NCI-H510A treated with DMSO at 0.1 percent for 48 hours (cell line): ENCODE data around the gene INF2.

Source experiments
- DNase-seq: peaks from one replicate; lab custom pipeline; 2025; lab: John Stamatoyannopoulos, UW

The INF2 gene

DNA sequence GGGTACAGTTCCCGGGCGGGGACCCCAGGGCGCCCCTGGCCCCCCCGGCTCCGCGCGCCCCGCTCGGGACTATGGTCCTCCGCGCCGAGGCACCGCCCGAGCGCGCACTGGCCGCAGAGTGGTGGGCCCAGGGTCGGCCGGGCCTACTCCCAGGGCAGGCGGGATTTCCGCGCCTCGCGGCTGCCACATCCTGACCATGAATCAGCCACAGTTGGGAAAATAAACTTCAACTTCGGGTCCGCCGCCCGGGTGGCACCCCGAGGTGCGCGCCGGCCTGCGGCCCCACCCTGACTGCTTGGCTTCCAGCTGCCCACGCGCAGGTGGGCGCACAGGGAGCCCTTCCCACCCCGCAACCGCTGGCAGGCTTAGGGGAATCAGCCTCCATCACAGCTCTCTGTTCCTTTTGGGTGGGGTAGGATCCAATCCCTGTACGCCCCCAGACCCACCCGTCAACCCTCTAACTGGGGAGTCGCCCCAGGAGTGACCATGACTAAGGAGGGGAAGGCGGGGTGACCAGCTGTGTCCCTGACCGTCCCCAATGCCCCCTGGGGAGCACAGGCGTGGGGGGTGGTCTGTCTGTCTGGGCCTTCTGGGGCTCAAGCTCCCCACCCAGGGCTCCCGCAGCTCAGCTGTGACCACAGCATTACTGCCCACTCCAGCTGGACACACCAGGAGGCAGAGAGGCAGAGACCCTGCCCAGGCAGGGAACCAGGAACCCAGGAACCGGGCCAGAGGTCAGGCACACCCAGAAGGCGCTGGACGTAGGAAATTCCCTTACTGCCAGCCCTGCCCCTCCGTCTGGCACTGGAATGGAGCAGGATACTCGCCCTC is 678 bp downstream of the INF2 start:
- DNase-seq: no peak

DNA sequence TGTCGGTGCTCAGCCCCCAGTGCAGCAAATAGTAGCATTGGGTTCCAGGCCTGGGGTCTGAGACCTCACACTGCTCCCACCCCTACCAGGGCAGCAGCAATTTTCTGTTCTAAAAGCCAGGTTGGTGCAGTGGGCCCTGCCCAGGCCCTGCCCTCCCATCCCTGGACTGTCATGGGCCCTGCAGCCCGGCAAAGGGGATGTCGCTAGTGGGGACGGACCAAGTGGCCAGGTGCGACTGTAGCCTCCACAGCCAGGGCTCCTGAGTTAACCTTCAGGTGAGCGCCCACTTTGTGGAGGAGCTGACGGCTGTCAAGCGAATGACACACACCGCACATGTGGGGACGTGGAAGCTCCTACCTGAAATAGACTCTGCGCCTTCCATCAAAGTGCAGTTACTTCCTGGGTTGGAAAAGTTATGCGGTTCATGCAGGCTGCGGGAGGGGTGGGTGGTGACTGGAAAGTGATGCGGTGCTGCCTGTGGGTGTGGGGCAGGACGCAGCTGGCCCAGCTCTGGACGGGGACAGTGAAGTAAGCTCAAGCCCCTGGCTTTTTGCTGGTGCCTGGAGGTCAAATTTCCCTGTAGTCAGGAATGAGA is 1.5 kb downstream of the INF2 start:
- DNase-seq: no peak

DNA sequence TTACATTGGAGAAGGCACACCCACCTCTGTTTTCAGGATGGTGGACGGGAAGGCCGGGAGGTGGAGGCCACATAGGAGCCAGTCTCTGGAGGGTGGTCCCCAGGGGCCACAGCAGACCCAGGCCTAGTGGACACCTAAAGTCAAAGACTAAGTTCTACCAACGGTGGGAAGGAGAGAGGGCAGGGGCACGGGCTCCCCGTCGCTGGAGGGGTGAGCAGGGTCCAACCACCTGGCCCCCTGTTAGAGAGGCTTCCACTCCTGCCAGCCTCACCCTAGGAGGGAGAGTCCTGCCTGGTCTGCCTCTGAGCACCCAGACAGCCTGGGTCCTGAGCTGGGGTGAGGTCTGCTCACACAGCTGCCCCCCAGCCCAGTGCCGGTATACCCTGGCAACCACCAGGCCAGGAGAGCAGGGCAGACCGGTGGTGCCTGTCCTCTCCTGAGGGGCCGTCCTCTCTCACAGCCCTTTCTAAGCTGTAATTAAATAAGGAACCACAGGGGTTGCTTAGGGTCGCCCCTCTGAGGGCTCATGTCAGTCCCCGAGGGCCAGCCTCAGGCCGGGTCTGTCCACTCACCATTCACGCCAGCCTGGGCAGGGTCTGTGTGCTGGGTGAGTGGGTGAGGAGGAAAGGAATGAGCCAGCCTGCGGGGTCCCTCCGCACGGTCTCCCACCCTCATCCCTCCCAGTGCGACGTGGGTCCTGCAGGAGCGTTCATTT is 2.3 kb downstream of the INF2 start:
- no peak for DNase-seq

DNA sequence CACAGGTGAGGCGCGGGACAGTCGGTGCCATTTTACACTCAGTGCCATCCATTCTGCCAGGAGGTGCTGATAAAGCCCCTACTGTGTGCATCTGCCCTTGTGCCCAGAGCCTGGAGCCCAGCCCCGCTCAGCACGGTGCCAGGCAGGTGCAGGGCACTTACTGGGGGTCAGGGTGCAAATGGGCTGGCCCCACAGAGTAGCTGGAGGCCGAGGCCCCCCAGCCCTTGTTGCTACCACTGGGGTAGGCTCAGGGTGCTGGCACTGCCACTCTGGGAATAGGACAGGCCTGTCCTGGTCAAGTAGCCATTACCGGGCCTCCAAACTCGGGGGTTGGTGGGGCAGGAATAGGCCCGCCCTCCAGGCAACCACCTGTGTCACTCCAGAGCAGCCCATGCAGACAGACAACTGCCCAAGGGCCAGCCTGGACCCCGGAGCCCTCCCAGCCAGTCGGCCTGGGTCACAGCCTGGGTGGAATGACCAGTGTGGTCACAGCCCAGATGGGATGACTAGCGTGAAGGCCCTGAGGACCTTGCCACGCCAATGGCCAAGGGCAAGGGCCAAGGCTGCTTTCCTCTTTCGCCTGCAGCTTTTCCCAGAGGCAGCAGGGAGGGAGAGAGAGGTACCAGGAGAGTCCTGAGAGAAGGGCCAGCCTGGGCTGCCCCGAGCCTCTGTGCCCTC is 3.0 kb downstream of the INF2 start:
- DNase-seq: no peak

DNA sequence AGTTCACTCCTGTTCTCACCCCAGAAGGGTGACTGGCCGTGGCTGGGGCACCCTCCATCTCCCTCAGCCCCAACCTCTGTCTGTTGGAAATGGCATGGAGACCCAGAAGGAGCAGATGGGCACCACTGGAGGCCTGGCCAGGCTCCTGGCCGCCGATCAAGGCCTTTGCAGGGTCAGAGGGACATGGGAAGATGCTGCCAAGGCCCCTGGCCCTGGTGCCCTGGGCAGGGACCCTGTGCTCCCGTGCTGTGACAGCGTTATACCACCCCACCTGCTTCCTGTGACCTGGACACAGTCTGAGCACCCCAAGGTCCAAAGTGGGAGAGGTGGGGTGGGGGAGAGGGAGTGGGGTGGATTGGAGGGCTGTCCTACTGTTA is 3.5 kb downstream of the INF2 start:
- no peak for DNase-seq

DNA sequence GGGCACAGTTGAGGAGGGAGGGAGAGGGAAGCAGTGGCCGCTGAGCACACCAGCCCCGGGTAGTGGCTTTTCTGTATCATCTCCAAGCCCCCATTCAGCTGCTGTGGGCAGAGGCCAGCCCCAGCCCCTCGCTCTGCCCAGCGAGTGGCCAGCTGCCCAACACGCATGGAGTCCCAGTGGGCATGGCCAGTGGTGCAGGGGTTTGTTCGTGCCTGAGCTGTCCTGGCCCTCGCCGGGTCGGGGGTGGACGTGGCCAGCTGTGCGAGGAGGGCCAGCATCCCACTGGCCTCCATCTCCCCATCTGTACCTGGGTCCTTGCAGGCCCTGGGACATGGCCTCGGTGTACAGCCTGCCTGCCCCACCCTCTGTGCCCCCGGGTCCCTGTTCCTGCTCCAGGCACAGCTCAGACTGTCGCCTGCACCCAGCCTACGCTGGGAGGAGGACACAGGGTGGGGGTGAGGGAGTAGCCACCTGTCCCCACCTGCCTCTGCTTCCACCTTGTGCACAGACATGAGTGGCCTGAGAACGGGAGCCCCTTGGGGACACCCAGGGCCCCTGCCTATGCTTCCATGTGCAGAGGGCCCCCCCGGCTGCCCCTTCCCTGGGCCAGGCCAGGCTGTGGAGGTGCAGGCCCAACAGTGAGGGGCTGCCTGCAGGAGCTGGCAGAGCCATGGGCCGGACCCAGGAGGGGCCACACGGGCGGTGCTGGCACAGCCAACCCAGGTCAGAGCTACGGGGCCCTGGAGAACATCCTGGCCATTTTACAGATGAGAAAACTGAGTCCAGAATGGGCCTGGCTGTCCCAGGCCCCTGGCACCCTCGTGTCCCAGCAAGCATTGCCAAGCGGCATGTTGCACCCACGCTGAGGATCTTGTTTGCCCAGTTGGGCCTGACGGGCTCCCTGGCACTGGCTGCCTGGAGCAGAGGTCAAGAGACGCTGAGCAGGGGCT is 4.3 kb downstream of the INF2 start:
- DNase-seq: no peak

DNA sequence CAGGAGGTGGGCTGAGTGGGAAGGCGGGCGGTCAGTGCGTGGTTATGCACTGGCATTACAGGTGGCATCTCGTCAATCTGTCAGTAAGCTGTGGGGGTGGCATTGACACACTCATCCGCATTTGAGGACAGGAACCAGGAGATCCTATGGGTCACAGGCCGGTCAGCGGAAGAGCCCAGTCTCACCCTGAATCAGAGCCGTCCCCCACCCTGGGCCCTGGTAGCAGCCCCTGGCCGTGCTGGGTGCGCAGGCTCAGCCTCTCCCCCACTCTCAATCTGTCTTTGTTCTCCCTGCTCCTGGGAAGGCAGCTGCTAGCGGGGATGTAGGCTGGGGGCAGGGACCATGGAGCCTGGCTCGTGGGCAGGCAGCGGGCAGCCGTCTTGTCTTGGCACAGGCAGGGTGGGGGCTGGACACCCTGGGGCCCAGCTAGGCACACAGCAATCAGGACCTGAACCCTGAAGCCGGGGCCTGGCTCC is 5.1 kb downstream of the INF2 start:
- DNase-seq: no peak

DNA sequence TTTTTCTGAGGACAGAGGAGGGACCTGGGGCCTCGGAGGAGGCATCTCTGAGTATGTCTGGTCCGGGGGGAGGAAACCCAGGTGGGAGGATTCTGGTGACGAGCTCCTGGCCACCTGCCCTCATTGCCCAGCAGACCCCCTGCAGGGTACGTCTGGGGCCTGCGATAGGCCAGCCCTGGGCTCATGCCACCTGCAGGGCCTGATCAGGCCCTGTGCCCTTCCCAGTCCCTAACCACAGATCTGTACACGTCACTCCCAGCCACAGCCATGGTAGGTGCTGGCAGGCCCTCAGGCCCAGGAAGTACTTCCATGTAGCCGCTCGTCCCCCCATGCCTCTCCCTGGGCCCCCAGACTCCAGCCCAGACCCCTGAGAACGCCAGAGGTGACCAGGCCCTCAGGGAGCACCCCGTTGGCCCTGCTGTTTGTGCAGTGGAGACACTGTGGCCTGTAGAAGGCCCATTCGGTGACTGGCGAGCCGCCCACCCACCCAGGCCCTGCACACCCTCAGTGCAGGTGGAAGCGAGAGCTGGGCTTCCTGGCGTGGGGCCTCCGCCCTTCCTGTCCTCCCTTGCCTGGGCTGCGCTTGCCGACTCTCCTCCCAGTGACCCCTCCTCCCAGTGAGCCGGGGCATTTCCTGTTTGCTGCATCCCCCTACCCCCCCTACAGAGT is 5.7 kb downstream of the INF2 start:
- DNase-seq: peak; percentile 86

DNA sequence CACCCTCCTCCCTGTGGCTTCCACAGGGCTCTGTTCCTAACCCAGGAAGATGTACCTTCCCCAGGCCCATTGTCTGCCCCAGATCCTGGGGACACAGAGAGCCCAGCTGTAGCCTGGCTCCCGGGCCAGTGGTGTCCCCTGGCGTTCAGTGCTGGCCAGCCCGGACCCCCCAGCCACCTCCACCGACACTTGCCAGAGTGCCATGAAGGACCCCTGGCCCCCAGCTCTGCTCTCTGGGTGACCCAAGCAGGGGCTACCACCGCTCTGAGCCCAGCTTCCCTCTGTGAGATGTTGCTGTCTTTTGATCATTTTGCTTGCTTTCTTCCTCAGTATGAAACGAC is 6.2 kb downstream of the INF2 start:
- DNase-seq: no peak

DNA sequence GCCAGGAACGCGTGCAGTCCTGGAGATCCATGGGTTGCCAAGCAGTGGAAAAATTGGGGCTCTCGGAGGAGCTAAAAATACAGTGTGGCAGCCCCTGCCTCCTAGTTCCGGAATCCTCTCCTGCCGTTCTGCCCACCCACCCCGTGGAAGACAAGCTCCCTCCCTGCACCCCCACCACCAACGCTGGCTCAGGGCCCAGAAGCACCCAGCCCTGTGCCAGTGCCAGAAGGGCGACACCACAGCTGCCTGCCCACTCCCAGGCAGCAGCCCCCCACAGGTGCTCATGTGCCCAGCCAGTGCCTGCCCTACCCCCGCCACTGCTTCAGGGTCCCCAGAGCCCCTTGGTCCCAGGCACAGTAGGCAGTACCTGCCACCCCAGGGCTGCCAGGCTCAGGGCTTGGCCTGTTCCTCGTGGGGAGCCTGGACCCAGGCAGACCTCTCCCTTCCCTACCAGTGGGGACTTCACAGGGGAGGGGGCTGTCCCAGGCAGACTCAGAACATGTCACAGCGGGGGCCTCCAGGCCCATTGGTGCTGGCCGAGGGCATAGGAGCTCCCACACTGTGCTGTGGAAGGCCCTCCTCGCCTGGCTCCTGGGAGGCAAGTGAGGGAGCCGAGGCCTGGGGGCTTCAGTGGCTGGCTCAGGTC is 7.4 kb downstream of the INF2 start:
- DNase-seq: no peak

DNA sequence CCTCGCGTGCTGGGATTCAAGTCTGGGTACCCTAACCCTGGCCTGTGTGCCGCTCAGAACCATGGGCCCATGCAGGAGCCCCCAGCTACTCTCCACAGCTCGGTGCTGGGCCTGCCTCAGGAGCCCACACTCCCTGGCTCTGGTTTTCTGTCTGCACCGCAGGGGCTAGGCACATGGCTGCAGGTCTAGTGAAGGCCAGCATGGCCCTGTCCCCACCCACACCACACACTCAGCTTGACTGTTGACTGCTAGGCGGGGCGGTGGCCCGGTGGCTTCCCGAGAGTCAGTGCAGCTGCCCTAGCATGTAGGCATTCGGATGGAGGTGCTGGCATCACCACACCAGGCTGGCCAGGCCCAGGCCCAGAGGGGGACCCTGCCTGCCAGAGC is 7.9 kb downstream of the INF2 start:
- DNase-seq: no peak

DNA sequence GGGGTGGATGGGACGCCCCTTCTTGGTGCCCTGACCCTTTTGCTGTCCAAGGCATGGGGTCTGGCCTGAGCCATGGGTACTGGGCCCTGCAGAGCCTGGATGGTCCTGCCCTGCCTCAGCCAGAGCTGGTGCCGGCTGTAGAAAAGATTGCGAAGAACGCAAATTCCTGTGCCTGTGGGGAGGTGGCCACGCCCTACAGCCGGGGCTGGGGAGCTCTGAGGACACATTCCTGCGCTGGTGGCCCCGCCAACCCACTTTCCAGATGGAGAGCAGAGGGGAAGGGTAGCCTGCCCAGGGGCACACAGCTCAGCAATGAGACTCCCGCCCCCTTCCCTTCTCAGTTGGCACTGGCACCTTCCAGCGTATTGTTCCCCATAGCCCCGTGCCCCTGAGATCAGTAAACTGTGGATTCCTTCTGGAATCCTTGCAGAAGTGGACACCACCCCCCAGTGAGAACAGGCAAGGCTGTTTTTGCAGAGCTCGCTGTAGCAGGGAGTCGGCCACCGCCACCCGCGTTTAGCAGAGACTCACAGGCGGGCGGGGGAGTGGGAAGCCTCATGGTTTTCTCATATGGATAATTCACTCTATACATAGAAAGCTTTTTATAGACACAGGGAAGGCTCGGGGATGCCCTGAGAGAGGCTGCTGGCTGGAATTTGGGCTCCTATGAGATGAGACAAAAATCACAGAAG is 8.6 kb downstream of the INF2 start:
- no peak for DNase-seq

DNA sequence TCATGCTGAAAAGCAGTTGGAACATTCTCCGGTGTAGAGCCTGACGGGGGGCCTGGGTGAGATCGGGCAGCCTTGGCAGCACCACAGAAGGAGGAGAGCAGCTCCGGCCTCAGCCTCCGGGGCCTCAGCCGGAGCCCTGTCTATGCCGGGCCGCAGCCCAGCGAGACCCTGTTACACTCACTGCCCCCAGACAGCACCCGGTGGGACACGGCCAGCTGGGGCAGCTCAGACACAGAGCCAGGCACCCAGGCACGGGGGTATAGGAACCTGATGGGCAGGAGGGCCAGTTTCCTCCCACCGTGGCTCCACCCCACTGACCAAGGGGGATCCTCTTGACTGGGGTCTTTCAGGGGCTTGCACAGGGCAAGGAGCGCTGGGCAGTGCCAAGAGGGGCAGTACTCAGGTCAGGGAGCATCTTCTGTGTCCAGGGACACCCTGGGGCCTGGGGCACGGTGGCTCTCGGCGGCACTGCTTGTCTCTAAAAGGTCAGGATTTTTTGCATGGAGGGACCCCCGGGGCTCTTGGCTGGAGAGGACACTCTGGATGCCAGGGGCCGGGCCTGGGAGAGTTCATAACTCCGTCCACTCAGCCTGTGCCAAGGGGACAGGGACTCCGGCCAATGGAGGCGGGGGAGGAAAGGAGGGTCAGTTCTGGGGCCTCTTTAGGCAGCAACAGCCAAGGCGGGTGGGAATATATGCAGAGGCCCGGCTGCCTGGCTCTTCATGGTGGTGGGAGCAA is 9.4 kb downstream of the INF2 start:
- no peak for DNase-seq

DNA sequence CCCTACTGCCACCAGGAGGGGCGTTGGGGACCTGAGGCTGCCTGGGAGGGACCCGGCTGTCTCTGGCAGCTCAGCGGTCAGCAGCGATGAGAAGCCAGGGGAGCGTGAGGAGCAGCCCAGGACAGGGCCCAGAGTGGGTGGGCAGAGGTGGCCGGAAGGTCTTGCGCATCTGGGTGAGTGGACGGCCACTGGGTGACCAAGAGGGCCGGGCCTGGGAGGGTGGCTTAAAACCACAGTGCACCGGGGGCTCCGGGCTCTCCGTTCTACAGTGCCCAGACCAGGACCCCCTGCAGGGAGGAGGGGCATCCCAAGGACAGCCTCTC is 10.0 kb downstream of the INF2 start:
- no peak for DNase-seq

DNA sequence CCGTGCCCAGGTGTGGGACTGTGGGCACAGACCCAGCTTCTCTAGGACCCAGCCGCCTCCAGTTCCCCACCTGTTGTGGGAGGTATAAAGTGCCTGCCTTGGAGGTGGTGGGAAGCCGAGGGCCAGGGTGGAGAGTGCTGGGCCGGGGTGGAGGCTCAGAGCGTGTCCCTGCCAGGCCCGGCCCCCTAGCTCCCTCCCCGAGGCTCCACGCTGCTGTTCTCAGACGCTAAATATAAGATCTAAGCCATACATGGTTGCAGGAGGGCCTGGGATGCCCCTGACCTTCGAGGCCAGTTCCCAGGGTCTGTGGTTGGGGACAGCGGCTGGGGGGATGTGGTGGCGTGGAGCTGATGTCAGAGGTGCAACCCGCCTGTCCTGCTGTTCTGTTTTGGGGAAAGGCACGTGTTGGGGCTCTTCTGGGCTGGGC is 10.8 kb downstream of the INF2 start:
- DNase-seq: no peak

DNA sequence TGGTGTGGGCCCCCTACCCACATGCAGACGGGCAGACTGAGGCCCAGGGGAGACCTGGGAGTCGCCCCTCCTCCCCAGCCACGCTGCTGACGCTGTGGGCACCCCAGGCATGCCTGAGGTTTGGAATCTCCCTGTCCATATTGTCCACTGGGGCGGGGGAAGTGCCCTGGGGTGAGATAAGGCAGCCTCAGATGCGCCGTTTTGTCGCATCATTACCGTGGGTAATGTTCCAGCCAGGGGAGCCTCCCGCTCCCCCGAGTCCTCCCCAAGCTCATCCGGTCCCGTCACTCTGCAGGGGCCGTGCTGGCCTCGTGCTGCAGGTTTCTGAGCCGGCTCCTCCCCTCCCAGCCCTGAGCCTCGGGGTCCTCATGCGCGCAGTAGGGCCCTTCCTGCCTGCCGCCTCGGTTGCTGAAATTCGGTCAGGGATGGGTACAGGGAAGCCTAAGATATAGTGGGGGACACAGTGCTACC is 11.4 kb downstream of the INF2 start:
- no peak for DNase-seq

DNA sequence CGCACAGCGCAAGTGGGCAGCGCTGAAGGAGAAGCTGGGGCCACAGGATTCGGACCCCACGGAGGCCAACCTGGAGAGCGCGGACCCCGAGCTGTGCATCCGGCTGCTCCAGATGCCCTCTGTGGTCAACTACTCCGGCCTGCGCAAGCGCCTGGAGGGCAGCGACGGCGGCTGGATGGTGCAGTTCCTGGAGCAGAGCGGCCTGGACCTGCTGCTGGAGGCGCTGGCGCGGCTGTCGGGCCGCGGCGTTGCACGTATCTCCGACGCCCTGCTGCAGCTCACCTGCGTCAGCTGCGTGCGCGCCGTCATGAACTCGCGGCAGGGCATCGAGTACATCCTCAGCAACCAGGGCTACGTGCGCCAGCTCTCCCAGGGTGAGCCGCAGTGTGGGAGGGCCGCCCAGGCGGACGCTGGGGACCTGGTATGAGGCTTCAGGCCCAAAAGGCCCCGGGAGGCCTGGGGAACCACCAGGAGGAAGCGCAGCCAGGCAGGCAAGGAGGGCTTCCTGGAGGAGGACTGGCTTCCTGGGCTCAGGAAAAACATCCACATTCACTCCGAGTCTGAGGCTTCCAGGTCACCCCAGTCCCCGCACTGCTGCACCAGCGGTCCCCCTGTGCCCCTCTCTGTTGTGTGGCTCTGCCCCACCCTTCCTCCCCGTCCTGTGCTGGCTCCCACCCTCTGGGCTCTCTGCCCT is 12.1 kb downstream of the INF2 start:
- no peak for DNase-seq

DNA sequence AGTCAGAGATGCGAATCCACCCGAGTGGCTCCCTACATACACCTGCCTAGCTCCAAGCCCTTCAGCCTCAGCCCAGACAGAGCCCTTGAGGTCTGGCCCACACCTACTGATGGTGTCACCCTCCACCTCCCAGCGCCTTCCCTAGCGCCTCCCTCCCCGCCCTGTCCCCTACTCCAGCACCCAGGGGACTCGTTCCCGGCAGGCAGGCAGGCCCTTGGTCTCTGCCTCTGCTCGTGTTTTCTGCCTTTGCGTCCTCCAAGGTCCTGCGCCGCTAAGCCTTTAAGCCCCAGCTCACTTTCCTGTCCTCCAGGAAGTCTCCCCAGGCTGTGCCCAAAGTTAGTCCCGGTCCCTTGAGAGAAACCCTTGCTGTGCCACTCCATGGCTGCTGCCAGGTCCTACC is 12.7 kb downstream of the INF2 start:
- DNase-seq: no peak

DNA sequence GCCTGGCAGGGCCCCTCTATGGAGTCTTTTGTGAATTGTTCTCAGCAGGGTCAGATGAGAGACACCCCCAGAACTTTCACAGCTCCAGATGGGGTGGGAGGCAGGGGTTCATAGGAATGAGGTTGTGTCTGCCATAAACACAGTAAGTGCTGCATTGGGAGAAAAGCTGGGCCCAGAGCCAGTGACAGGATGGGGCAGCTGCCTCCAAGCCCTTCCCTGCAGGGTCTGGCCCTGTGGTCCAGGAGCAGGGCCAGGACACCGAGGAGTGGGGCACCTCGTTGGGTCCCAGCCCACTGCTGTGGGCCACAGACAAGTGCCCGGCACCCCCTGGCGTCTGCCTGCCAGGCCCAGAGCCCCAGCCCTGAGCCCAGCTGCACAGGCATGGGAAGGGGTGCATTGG is 13.3 kb downstream of the INF2 start:
- DNase-seq: no peak
